Cardiac fibroblast (primary cell): ENCODE data around the gene OPN1LW.
"Not testable (repeated sequence)": the region's sequence is repeated elsewhere in the genome, so short reads cannot be mapped to it uniquely, and the experiment has no call there.

Experiments used
- DNase-seq, 2 donors: peaks; one replicate each; pipeline versions ENCODE4 v3.0.0 to v3.0.0-alpha.2; 2010; ENCODE audit warnings: low read depth in 2 of 2
- H3K4me3 ChIP-seq, 2 donors: replicated peaks in 1 of 2; 1 replicate in 1 of 2; 2 replicates in 1 of 2; pipeline ENCODE4 v1.5.1; 2011; ENCODE audit warnings: low read depth in 2 of 2, low read length in 2 of 2, mild to moderate bottlenecking in 2 of 2, moderate library complexity in 1 of 2
- CTCF ChIP-seq: IDR thresholded peaks from one replicate; pipeline ENCODE4 v1.5.1; 2011; ENCODE audit warnings: low read depth, mild to moderate bottlenecking, low read length, inconsistent platforms

Gene OPN1LW

GRCh38 chrX:154142386-154142785 lies 1.7 kb upstream of the OPN1LW start:
- DNase-seq: no peak
- no peak overlapping the region for H3K4me3 ChIP-seq

GRCh38 chrX:154142950-154143745 lies 895 bp upstream of the OPN1LW start:
- no peak for DNase-seq
- no peak overlapping the region for H3K4me3 ChIP-seq
- TF ChIP-seq CTCF: no peak

More at GRCh38 chrX:154142386-154142785, 1.7 kb upstream of the OPN1LW start:
- no peak for TF ChIP-seq CTCF

GRCh38 chrX:154151030-154151429 lies 7.0 kb downstream of the OPN1LW start:
- not testable (repeated sequence) for DNase-seq, H3K4me3 ChIP-seq

- not testable (repeated sequence) for DNase-seq, H3K4me3 ChIP-seq
Measured at GRCh38 chrX:154156221-154156620, 12.2 kb downstream of the OPN1LW start.

- not testable (repeated sequence) for DNase-seq, H3K4me3 ChIP-seq
Measured at GRCh38 chrX:154157207-154157606, 13.2 kb downstream of the OPN1LW start.

GRCh38 chrX:154159345-154159744 lies 15.3 kb downstream of the OPN1LW start:
- DNase-seq, H3K4me3 ChIP-seq: not testable (repeated sequence)

GRCh38 chrX:154164902-154165301 lies 20.9 kb downstream of the OPN1LW start:
- not testable (repeated sequence) for DNase-seq

GRCh38 chrX:154168384-154168783 lies 24.3 kb downstream of the OPN1LW start:
- not testable (repeated sequence) for DNase-seq

More at GRCh38 chrX:154164902-154165301, 20.9 kb downstream of the OPN1LW start:
- H3K4me3 ChIP-seq: not testable (repeated sequence)

GRCh38 chrX:154172535-154172943 lies 28.5 kb downstream of the OPN1LW start:
- H3K4me3 ChIP-seq, DNase-seq: not testable (repeated sequence)

More at GRCh38 chrX:154168384-154168783, 24.3 kb downstream of the OPN1LW start:
- not testable (repeated sequence) for H3K4me3 ChIP-seq

GRCh38 chrX:154174356-154174755 lies 30.3 kb downstream of the OPN1LW start:
- DNase-seq, H3K4me3 ChIP-seq: not testable (repeated sequence)

GRCh38 chrX:154182296-154182695 lies 38.3 kb downstream of the OPN1LW start, which contains the start of gene OPN1MW:
Gene OPN1MW, plus strand, starts transcription at chrX:154182596. Its CDS starts 82 bp downstream, at chrX:154182678.
- not testable (repeated sequence) for H3K4me3 ChIP-seq, DNase-seq

GRCh38 chrX:154183794-154184193 lies 39.8 kb downstream of the OPN1LW start:
- DNase-seq, H3K4me3 ChIP-seq: not testable (repeated sequence)

- DNase-seq, H3K4me3 ChIP-seq: not testable (repeated sequence)
Measured at GRCh38 chrX:154192846-154193245, 48.8 kb downstream of the OPN1LW start.

- not testable (repeated sequence) for DNase-seq, H3K4me3 ChIP-seq
Measured at GRCh38 chrX:154194316-154194715, 50.3 kb downstream of the OPN1LW start.

- not testable (repeated sequence) for DNase-seq, H3K4me3 ChIP-seq
Measured at GRCh38 chrX:154196466-154196865, 52.4 kb downstream of the OPN1LW start.
